CD4-positive, alpha-beta T cell treated with Interleukin-15 for 1 hour (primary cell): ENCODE results near the gene MAZ.

ENCODE experiments used
- DNase-seq: peaks from one replicate; pipeline ENCODE4 v3.0.0-alpha.2; 2020

MAZ gene

DNA sequence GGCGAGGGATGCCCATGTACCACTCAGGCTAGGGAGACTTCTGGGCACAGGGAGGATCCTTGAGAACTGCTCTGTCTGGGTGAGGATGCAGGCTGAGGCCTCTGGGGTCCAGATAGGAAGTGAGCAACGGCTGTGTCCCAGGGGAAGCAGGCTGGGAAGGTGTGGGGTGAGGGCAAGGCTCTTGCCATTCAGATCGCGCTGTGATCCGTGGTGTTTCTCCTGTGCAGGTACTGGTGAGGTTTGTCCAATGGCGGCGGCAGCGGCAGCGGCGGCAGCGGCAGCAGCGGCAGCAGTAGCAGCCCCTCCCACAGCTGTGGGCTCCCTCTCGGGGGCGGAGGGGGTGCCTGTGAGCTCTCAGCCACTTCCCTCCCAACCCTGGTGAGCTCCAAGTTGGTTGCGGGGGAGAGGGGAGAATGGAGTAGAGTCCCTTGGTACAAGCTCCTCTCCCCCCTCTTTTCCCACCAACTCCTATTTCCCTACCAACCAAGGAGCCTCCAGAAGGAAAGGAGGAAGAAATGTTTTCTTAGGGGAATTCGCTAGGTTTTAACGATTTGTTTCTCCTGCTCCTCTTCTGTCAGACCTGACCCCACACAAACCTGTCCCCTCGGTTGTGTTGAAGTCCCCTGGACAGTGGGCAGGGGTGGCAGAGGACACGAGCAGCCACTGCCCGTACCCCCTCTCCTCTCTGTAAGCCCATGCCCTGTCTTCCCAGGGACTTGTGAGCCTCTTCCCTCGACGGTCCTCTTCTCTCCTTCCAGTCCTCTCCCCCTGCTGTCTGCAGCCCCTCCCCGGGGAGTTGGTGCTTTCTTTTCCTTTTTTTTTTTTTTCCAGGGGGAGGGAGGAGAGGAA is 3.7 kb downstream of the MAZ start:
- DNase-seq: peak; percentile 43

DNA sequence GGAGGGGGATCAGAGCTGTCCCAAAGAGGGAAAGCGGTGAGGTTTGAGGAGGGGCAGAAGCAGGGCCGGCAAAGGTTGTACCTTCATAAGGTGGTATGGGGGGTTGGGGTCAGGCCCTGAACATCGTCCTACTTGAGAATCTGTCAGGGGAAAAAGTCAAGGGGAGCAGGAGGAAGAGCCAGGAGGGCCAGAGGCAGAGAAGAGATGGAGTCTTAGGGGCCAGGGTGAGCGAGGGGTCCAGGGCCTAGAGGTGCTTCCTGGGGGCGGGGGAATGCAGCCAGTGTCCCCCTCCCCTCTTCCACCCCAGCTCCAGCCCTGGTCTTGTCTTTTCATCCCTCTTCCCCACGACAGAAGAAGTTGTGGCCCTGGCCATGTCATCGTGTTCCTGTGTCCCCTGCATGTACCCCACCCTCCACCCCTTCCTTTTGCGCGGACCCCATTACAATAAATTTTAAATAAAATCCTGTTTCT is 4.4 kb downstream of the MAZ start:
- no peak for DNase-seq

DNA sequence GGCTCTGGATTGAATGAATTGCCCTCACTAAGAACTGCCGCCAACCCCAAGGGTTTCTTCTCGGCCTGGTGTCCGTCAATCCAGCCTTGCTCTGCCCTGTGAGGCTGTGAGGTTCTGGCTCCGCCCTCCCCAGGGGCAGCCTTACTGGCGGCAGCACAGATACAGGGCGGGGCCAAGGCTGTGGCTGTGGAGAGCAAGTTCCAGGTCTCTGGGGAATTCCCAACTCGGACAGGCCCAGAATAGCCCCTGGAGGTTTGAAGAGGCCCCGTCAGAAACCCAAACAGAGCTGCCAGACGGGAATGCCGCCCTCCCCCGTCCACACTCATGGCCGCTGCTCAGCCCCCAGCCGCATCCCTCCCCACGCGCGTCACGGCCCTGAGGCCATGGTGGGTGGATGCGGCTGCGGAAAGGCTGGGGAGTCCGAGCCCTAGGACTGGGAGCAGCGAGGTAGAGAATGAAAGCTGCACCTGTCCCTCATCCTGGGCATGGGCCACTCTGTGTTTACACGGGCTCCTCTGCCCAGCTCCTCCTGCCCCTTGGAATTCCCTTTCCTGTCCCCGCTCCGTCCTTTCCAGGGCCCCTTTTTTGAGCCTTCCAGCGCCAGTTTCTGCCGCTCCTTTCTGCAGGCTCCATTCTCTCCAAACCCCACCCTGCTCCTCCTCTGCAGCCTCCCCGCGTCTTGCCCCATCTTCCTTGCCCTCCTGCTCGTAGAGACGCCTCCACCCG is 5.0 kb downstream of the MAZ start:
- peak; percentile 86 for DNase-seq

GRCh38 chr16:29811896-29812665 is 5.8 kb downstream of the MAZ start, which contains the start of gene PRRT2:
Gene PRRT2 (plus strand): TSS chr16:29812193. CDS start chr16:29813055, 862 bp downstream.
- peak; percentile 46 for DNase-seq

- DNase-seq: no peak
These were observed 6.7 kb downstream of the MAZ start for GRCh38 chr16:29812754-29813643.

DNA sequence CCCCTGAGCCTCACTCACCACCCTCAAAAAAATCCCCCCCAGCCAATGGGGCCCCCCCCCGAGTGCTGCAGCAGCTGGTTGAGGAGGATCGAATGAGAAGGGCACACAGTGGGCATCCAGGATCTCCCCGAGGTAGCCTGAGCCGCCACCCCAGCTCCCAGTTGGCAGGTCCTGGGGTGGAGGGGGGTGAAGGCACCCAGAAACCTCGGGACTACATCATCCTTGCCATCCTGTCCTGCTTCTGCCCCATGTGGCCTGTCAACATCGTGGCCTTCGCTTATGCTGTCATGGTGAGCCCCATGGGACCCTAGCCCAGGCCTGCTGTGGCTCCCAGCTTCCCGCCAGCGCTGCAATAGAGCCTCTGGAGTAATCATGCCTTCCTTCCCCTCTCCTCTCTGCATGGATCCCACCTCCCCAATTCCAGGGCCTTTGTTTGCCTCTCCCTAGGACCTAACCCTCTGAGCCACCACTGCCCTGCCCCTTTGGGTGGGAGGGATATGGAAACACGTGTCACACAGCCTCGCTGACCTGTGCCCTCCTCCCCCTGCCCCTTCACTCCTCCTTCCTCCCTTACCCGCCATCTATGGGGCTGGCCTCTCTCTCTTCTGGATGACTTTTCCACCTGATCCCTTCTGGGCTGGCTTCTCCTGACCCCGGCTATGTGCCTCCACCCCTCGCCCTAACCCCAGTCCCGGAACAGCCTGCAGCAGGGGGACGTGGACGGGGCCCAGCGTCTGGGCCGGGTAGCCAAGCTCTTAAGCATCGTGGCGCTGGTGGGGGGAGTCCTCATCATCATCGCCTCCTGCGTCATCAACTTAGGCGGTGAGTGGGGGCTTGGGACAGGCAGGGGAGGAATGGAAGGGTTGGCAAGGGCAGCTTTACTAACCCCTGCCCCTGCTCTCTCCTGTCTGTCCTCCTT is 7.6 kb downstream of the MAZ start:
- no peak for DNase-seq

GRCh38 chr16:29814592-29814991 is 8.3 kb downstream of the MAZ start:
- no peak for DNase-seq

DNA sequence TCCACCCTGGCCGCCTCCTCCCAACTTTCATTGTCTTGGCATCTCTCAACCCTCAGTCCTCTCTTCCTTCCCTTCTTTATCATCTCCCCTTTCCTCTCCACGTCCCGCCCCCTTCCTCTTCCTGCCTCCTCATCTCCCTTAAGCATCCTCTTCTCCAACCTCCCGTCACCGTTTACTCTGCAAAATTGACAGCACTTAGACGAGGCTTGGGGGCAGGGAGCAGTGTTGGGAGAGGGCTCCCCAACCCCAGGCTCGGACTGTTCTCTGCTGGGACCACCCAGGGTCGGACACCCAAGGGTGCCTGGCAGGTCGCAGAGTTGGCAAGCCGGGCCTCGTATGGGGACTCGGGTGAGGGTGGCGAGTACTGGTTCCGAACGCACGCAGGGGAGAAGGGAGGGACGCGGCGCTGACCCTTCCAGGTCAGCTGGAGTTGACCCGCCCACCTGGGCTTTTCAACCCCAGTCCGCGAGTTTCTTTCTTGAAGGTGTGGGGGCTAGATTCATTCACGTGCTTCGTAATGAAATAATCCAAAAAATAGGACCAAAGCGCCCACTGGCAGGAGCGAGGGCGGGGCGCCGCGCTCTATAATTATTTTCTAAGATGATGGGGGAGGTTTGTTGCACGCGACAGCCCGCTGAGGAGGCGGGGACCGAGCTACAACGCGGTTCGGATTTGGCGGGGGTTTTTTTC is 8.8 kb downstream of the MAZ start:
- no peak for DNase-seq

DNA sequence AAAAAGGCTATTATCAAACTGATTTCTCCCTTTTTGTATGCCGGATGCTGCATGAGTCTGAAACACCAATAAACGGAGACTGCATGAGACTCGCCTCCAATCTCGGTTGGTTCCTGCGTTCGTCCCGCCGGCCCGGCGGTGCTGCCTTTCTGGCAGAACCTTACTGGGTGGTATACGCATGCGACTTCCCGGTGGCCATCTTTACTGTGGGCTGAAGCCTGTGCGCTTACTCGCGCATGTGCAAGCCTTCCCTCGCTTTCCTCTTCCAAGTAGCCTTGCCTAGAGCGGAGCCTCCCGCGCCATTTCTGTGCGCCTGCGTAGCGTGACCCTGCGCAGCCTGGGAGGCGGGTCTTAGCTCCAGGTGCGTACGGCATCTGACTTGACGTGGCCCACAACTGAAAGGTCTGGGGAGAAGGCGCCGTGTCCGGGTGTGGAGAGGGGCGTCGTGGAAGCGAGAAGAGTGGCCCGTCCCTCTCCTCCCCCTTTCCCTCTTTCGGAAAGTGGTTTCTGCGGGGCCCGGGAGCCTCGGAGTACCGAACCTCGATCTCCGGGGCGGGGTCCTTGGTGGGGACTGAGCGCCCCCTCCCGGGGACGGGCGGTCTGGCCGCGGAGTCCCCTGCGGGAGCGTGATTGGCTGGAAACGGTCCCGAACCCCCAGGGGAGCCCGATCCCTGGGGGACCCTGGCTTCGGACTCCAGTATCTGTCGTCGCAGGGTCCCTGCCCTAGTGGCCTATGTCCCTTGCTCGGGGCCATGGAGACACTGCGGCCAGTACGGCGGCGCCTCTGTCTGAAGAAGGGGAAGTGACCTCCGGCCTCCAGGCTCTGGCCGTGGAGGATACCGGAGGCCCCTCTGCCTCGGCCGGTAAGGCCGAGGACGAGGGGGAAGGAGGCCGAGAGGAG is 9.7 kb downstream of the MAZ start, which contains the start of gene PAGR1:
Gene PAGR1, plus strand, starts transcription at position 360 of the 901 bp plus-strand sequence. Its CDS starts 374 bp downstream, at position 734.
- DNase-seq: peak; percentile 100

DNA sequence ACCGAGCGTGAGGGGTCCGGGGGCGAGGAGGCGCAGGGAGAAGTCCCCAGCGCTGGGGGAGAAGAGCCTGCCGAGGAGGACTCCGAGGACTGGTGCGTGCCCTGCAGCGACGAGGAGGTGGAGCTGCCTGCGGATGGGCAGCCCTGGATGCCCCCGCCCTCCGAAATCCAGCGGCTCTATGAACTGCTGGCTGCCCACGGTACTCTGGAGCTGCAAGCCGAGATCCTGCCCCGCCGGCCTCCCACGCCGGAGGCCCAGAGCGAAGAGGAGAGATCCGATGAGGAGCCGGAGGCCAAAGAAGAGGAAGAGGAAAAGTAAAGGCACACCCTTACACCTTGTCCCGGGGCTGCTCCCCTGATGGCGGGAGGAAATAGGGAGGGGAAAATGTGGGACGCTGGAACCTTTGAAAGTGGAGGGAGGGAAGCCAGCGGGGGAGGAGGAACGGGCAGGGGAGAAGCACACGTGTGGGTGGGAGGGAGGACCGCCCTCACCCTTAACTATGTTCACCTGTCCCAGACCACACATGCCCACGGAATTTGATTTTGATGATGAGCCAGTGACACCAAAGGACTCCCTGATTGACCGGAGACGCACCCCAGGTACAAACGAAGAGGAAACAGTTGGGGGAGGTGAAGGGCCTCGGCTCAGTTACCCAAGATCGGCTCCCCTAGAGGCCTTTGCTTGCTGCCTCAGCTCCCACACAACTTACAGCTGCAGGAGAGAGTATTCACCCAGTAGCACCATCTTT is 10.5 kb downstream of the MAZ start:
- DNase-seq: peak; percentile 59

DNA sequence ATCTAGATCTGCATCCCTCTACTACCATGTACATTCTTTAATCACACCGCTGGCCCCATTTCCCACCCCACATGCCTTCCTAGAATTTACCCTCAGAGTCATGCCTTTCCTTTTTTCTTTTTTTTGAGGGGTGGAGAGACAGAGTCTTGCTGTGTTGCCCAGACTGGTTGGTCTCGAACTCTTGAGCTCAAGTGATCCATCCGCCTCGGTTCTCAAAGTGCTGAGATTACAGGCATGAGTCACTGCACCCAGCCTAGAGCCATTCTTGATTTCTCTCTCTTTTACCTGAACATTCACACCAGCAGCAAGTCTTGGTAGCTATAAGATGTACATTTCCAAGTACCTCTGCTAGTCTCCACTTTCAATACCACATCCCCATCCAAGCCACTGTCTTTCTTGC is 11.8 kb downstream of the MAZ start:
- DNase-seq: no peak

GRCh38 chr16:29819506-29819905 is 13.2 kb downstream of the MAZ start:
- DNase-seq: no peak

GRCh38 chr16:29820271-29820701 is 14.0 kb downstream of the MAZ start, which contains the start of gene MVP:
Gene MVP (plus strand): TSS chr16:29820462. CDS start chr16:29830550, 10,088 bp downstream.
- DNase-seq: peak; percentile 54

- peak; percentile 57 for DNase-seq
These were observed 14.7 kb downstream of the MAZ start for GRCh38 chr16:29820730-29821642.

- DNase-seq: no peak
These were observed 15.3 kb downstream of the MAZ start for GRCh38 chr16:29821643-29822115.

DNA sequence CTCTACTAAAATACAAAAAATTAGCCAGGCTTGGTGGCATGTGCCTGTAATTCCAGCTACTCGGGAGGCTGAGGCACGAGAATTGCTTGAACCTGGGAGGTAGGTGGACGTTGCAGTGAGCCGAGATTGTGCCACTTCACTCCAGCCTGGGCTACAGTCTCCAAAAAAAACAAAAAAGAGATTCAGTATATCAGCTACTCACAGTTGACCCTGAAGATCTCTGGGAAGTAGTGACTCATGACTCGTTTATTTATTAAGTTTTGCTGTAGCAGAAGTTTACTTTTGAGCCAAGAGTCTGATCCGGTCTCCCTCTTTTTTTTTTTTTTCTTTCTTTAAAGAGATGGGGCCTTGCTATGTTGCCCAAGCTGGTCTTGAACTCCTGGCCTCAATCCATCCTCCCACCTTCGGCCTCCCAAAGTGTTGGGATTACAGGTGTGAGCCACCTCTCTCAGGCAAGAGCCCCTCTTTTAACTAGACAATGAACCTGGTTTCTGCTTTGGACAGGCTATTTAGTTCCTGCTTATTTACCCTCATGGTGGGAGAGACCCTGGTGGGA is 18.3 kb downstream of the MAZ start:
- DNase-seq: no peak
